Limb (tissue), 2 donors: Measurements from ENCODE around the gene HOXD3.

Source experiments
- DNase-seq, 2 donors: peaks; one replicate each; pipeline ENCODE4 v3.0.0-alpha.2; 2016; ENCODE audit errors: extremely low spot score in 2 of 2

Gene HOXD3

DNA sequence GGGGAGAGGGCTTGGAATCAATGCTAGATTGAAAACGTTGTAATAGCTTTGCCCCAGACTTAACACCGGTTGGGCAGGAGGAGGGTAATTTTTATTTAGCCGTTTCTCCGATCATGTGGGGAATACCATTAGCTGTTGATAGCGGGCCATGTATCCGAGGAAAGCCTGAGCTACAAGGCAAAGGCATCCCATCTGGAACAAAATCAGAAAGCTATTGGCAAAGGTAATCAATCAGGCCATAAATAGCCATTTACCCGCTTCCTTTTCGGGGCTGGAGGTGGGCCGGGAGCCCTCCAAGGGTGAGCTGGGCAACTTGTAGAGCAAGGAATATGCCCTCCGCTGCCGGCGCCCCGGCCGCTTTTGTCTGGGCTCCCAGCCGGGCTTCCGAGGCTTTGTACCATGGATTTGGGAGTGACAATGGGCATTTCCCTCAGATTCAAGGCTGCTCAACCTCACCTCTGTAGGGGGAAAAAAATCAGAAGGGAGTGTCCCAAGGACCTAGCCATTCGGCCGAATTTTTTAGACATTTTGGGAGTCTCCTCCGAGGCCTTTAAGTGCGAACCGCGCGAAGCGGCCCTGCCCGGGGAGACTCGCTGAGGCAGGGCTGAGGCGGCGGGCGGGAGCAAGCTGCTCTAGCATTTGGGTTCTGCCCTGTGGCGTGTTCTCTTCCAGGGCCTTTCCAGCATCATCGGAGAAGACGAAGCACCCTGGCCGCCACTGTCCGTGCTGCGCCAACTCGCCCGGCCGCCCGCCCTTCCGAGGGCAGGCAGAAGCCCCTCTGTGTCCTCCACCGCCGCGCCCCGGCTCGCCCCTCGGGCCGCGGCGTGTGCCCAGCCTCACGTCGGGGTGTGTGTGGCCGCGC lies 35.7 kb upstream of the HOXD3 start:
- peak in 1 of 2 donors; percentile 64 for DNase-seq

DNA sequence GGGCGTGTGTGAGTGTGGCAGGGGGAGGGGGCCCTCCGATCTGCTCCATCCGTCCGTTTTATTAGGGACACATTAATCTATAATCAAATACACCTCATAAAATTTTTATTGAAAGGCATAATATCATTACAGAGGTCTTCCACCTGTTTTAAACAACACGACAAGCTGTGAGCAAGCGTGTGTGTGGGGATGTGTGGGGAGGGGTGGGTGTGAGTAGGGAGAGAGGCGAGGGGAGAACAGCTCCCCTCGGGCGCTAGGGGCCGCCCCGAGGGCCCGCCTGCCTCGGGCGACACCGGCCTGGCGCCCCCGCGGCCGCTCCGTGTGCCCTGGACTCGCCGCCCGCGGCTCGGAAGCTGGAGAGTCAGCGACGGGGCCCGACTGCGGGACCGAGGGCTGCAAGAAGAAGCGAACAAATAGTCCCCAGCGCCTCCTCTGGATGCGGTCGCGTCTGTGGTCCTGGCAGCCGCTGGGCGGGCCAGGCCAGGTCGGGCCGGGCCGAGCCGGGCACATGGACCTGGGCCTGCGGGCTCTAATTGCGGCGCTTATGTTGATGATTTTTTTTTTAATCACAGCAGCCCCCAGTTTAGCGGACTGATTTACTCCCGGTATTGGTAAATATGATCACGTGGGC lies 34.9 kb upstream of the HOXD3 start:
- DNase-seq = no peak

GRCh38 chr2:176122683-176123410 lies 34.3 kb upstream of the HOXD3 start, which contains the start of gene HOXD9:
Gene HOXD9 (plus strand): TSS chr2:176122719. CDS start chr2:176122769, 50 bp downstream.
- DNase-seq = peak in 1 of 2 donors; percentile 82

DNA sequence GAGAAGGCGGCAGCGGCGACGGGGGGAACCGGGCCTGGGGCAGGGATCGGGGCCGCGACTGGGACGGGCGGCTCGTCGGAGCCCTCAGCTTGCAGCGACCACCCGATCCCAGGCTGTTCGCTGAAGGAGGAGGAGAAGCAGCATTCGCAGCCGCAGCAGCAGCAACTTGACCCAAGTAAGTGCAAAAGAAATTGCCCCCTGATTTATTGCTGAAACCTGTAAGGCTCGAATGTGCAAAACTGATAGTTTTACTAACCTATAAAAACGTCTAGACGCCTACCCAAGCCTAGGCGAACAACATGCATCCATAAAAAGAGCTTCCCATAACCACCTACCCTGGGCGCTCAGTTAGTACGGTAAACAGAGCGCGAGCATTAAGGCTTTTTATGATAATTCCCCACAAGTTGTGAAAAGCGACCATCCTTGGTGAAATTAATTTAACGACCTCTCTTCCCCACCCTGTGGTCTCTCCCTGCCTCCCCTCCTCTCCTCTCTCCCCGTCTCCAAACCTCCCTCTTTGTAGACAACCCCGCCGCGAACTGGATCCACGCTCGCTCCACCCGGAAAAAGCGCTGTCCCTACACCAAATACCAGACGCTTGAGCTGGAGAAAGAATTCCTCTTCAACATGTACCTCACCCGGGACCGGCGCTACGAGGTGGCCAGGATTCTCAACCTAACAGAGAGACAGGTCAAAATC lies 33.5 kb upstream of the HOXD3 start:
- peak in 1 of 2 donors; percentile 59 for DNase-seq

DNA sequence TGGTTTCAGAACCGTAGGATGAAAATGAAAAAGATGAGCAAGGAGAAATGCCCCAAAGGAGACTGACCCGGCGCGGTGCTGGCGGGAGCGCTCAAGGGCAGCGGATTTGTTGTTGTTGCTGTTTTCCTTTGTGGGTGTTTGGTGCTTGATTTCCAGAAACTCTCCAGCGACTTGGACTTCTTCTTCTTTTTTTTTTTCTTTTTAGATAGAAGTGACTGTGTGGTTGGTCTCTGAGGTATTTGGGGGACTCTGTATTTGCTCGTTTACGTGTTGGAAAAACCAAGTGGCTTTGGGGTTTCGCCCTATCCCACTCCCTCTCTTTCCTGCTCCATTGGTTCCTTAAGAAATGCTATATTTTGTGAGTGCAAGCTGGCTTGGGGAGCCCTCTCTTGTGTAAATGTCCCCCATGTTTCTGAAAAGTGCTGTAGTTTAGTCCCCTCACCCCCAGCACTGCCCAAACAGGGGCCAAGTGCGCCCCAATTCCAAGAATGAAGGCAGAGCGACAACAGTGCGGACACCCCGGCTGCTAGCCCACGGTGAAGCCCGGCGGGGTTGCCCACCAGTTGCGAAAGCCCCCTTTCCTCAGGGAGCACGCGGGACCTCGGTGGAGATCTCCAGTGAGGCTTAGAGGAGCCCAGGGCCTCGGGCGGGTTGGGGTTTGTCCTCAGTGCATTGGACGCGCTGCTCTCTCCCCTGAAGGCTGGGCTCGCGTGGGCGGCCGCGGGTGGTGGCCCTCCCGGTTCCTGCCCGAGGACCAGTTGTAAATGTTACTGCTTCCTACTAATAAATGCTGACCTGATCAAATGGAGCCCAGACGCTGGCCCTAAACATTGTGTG lies 32.8 kb upstream of the HOXD3 start:
- peak in 1 of 2 donors; percentile 44 for DNase-seq

GRCh38 chr2:176124947-176125771 lies 31.9 kb upstream of the HOXD3 start:
- peak in 1 of 2 donors; percentile 46 for DNase-seq

DNA sequence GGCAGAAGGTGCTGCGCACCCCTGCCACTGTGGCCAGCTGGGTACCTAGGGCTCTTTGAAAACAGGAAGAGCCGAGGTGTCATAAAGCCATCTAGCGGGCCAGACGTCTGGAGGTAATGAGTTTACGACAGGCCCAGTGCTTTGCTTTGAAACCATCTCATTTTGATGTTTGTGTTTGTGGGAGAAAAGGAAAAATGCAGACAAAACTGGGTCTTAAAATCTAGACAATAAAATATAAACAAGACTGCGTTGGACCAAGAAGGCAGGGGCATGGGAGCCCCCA lies 31.4 kb upstream of the HOXD3 start:
- no peak for DNase-seq

- DNase-seq = peak; percentile 75 to 83
These were observed 30.0 kb upstream of the HOXD3 start for GRCh38 chr2:176126929-176127773.

DNA sequence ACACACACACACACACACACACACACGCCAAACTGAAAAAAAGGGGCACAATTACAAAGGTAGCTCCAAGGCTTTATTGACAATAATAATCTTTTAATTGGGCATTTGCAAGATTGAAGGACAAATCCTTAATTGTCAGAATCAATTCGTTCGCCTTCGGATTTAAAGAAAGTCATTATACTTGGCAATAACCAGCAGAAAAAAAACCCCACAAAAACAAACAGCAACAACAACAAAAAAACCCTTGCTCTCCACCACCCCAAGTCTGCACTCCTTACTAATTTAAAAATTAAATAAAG lies 29.4 kb upstream of the HOXD3 start:
- DNase-seq = no peak

DNA sequence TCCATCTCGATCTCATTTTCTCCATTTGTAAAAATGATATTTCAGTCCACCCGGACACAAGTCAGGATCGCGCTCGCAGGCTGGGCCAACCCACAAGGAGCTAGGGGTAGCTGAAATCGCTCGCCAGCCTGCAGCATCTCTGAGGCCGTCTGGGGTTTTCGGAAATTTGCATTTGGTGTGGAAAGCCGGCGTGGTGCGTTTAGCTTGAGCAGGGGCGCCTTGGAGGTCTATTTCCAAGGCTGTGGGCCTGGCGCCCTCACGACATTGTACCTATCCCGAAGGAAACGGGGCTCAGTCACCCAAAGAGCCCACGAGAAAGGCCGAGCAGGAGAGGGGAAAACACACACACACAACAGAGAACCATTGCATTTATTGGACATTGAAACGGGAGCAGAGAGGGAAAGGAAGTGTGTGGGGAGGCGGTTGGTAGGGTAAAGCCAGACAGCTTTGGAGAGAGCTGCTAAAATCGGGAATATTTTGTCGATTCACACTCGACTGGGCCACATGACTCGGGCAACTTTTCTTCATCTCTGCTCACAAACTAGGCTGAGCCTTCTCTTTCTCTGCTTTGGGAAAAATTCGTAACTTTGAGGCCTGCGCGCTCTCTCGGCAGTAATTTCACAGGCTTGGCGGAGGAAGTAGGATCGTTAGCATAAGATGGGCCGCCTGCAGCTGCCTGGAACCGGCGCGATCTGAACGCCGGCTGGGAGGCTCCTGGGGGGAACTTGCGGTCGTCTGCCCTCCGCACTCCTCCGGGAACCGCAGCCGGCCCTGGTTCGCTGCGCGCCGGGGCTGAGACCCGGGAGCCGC lies 28.7 kb upstream of the HOXD3 start:
- peak in 1 of 2 donors; percentile 78 for DNase-seq

GRCh38 chr2:176128982-176129796 lies 27.9 kb upstream of the HOXD3 start, which contains the start of gene HOXD8:
Gene HOXD8 (plus strand): TSS chr2:176129705. CDS start chr2:176130367, 662 bp downstream.
- peak; percentile 88 to 89 for DNase-seq

DNA sequence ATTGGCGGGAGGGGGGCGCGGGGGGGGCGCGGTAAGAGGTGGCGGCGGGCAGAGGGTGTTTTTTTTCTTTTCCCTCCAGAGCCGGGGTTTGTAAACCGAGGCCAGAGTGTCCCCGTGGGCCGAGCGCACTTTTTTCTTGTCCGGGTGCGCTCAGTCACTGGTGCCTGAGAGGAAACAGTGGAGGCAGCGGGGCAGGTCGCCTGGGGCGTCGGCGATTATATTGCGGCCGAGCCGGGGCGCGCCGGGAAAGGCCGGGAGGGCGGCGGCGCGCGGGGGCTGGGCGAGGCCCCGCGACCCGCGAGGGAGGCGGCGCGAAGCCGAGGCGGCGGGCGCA lies 27.3 kb upstream of the HOXD3 start:
- no peak for DNase-seq

- peak in 1 of 2 donors; percentile 85 for DNase-seq
These were observed 26.8 kb upstream of the HOXD3 start for GRCh38 chr2:176130147-176130956.

- DNase-seq = peak in 1 of 2 donors; percentile 36
These were observed 25.9 kb upstream of the HOXD3 start for GRCh38 chr2:176130957-176131847.

DNA sequence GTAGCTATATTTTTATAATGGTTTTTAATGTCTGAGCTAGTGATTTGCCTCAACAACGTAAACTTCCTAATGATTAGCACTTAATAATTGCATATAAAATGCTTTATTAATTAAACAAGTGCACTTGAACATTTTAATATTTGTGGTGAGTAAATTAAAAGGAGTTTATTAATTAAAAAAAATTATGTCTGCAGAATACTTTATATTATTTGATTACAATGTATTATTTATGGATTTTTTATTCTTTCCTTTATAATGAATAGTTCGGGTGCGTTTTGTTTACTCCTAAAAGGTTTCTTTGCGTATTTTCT lies 25.3 kb upstream of the HOXD3 start:
- no peak for DNase-seq
